HG03280 (cell line): ENCODE data around the gene CDC16.
"Not testable (repeated sequence)": the region's sequence is repeated elsewhere in the genome, so short reads cannot be mapped to it uniquely, and the experiment has no call there.

Experiments
- ATAC-seq: cut with Tn5 transposase; IDR thresholded peaks from one replicate; pipeline ENCODE4 v1.9.1; 2021; ENCODE audit warnings: mild to moderate bottlenecking, moderate library complexity; ENCODE audit not compliant: unreplicated experiment

The CDC16 gene, protein sequence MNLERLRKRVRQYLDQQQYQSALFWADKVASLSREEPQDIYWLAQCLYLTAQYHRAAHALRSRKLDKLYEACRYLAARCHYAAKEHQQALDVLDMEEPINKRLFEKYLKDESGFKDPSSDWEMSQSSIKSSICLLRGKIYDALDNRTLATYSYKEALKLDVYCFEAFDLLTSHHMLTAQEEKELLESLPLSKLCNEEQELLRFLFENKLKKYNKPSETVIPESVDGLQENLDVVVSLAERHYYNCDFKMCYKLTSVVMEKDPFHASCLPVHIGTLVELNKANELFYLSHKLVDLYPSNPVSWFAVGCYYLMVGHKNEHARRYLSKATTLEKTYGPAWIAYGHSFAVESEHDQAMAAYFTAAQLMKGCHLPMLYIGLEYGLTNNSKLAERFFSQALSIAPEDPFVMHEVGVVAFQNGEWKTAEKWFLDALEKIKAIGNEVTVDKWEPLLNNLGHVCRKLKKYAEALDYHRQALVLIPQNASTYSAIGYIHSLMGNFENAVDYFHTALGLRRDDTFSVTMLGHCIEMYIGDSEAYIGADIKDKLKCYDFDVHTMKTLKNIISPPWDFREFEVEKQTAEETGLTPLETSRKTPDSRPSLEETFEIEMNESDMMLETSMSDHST

GRCh38 chr13:114234645-114235421, at the start of gene CDC16:
CDC16 (plus strand) TSS chr13:114234897; CDS start chr13:114235085, 188 bp downstream.
- ATAC-seq, result peak; percentile 87

- no peak for ATAC-seq
Observed at GRCh38 chr13:114185182-114185971, 49.3 kb upstream of the CDC16 start.

- no peak for ATAC-seq
Observed at GRCh38 chr13:114194853-114195252, 39.8 kb upstream of the CDC16 start.

DNA sequence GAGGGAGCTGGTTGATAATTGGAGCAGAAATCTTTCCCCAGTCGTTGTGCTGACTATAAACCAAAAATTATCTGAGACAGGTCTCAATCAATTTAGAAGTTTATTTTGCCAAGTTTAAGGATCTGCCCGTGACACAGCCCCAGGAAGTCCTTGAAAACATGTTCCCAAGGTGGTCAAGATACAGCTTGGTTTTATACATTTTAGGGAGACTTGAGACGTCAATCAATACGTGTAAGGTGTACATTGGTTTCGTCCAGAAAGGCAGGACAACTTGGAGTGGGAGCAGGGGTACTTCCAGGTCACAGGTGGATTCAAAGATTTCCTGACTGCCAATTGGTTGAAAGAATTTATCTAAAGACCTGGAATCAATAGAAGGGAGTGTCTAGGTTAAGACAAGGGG, 38.1 kb upstream of the CDC16 start:
- no peak for ATAC-seq

GRCh38 chr13:114198556-114198955, 36.1 kb upstream of the CDC16 start:
- no peak for ATAC-seq

DNA sequence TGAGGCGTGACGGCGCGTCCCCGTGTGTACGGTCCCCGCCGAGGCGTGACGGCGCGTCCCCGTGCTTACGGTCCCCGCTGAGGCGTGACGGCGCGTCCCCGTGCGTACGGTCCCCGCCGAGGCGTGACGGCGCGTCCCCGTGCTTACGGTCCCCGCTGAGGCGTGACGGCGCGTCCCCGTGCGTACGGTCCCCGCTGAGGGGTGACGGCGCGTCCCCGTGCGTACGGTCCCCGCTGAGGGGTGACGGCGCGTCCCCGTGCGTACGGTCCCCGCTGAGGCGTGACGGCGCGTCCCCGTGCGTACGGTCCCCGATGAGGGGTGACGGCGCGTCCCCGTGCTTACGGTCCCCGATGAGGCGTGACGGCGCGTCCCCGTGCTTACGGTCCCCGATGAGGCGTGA, 35.2 kb upstream of the CDC16 start:
- not testable (repeated sequence) for ATAC-seq

GRCh38 chr13:114199954-114200353, 34.7 kb upstream of the CDC16 start:
- no peak for ATAC-seq

DNA sequence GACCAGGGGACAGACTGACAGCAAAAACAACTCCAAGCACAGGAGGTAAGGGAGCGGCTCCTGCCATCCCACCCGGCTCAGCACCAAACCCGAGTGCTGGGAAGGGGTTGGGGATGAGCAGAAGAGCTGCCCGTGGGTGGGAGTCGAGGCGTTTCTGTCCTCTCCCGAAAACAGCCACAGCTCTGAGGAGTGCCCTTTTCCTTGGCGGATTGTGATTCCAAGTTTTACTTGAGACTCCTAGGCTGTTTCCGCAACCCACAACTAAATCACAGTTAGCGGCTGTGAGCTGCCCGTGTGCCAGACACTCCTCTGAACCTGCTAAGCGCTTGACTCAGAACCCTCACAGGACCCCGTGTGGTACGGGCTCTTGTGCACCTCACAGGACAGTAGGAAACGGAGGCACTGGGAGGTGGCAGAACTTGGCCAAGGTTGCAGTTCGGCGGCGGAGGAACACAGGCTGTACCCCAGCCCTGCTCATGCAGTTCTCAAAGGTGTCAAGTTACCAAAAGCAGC, 34.2 kb upstream of the CDC16 start:
- ATAC-seq, result no peak

GRCh38 chr13:114202581-114202980, 32.1 kb upstream of the CDC16 start:
- ATAC-seq, result no peak

GRCh38 chr13:114203536-114203935, 31.2 kb upstream of the CDC16 start:
- ATAC-seq, result no peak

DNA sequence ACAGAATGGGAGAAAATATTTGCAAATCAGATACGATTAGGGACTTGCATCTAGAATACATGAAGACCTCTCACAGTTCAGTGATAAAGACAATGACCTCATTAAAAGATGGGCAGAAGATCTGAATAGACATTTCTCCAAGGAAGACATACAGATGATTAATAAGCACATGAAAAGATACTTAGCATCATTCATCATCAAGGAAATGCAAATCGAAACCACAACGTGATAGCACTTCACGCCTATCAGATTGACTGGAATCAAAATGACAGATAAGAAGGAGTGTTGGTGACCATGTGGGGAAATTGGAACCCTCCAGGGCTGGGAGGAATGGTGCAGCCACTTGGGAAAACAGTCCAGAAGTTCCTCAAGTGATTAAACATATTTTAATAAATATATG, 29.8 kb upstream of the CDC16 start:
- ATAC-seq, result no peak

- no peak for ATAC-seq
Observed at GRCh38 chr13:114208134-114208533, 26.6 kb upstream of the CDC16 start.

DNA sequence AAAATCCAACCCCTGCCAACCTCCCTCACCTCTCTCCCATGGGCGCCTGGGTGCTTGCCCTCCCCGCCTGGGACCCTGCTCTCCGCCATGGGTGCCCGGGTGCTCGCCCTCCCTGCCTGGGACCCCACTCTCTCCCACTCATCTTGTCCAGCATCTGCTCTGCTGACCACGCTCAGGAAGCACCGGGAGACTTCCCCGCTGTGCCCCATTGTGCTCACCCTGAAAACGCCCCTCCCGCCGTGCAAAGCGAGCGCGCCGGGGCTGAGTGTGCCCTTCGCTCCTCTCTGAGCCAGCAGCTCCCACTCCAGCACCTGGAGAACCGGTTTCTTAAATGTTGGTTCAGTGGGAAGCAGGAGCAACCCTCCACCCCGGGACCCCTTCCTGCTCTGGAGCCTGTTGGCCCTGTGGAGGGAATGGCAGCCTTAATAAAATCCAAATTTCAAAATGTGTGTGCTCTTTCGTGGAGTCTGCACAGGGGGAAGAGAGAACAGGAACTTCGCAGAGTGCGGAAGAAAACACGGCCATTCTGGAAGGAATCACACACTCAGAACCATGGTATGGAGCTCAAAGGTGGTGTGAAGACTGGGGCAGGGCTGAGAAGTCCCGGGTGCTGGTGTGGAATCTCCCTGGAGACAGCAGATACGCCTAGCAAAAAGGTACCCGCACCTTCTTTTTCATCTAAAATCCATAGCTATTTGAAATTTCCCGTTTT, 23.1 kb upstream of the CDC16 start:
- ATAC-seq, result no peak

- no peak for ATAC-seq
Observed at GRCh38 chr13:114212158-114212495, 22.6 kb upstream of the CDC16 start.

DNA sequence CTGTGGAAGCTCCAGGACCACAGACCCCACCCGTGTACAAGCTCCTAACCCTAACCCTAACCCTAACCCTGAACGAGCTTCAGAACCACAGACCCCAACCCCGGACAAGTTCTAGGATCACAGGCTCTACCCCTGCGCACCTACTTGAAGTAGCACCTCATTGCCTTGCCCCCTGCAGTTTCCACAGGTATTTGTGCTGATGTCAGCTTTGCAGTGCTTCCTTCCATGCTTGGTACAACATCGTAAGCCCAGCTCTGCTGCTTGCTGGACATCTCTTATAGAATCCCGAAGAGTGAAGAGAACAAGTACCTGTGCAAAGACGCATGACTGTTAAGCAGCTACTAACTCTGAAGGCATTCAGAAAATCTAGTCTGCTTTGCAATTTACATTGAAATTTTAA, 20.7 kb upstream of the CDC16 start:
- ATAC-seq, result no peak

GRCh38 chr13:114219392-114219791, 15.3 kb upstream of the CDC16 start:
- ATAC-seq, result no peak

GRCh38 chr13:114222461-114222968, 12.2 kb upstream of the CDC16 start:
- ATAC-seq, result no peak

DNA sequence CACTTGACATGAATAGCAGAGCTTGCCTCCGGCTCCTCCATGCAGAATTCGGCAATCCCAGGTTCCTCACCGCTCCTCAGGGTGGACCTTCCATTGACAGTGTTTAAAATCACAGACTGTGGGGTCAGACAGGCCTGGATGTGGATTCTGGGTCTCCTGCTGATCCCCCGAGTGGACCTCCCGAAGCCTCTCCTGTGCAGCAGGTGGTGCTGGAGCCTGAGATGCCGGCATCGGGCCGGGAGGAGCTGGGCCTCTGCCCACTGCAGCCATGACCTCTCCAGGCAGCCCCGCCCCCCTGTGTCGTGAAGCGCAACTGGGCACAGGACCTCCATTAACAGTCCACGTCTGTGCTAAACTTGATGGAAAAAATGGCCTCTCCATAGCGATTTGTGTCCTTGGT, 10.5 kb upstream of the CDC16 start:
- ATAC-seq, result no peak

GRCh38 chr13:114225610-114226009, 9.1 kb upstream of the CDC16 start:
- ATAC-seq, result no peak

DNA sequence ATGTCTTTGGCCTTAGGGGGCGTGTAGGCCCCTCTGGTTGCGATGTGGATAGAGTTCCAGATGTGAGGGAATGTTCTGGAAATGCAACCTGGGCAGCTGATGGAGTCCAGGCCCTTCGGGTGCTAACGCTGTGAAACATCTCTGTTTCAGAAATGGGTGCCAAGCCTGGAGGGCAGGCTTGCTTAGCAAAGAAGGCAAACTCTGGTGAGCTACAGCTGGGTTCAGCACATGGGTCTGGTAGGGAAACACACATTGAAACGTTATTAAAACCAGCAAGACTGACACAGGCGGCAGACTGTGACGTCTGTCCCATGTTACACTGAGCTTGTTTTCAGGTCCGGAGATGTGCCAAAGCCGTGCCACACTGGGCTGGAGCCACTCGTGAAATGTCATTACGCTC, 8.6 kb upstream of the CDC16 start:
- ATAC-seq, result no peak
